PC-3 (cell line): Measurements from ENCODE around the gene LTBR.

Source experiments
- EZH2 ChIP-seq: fragments of 300-600 bp; sonication (generic); IDR thresholded peaks from one replicate; pipeline ENCODE4 v1.6.1; 2017; ENCODE audit warnings: antibody characterized with exemption, mild to moderate bottlenecking, low read length; ENCODE audit not compliant: unreplicated experiment
- EZH2phosphoT487 ChIP-seq: fragments of 300-600 bp; sonication (generic); IDR thresholded peaks from 2 replicates; pipeline ENCODE4 v1.6.1; 2018; ENCODE audit warnings: mild to moderate bottlenecking, antibody characterized with exemption, low read length, borderline replicate concordance
- TF ChIP-seq, protein P1 (sequence below): fragments of 300-600 bp; sonication (generic); conservative IDR thresholded peaks from 2 replicates; pipeline ENCODE4 v1.5.1; 2017; ENCODE audit warnings: antibody characterized with exemption, low read depth, mild to moderate bottlenecking, low read length

DNA sequence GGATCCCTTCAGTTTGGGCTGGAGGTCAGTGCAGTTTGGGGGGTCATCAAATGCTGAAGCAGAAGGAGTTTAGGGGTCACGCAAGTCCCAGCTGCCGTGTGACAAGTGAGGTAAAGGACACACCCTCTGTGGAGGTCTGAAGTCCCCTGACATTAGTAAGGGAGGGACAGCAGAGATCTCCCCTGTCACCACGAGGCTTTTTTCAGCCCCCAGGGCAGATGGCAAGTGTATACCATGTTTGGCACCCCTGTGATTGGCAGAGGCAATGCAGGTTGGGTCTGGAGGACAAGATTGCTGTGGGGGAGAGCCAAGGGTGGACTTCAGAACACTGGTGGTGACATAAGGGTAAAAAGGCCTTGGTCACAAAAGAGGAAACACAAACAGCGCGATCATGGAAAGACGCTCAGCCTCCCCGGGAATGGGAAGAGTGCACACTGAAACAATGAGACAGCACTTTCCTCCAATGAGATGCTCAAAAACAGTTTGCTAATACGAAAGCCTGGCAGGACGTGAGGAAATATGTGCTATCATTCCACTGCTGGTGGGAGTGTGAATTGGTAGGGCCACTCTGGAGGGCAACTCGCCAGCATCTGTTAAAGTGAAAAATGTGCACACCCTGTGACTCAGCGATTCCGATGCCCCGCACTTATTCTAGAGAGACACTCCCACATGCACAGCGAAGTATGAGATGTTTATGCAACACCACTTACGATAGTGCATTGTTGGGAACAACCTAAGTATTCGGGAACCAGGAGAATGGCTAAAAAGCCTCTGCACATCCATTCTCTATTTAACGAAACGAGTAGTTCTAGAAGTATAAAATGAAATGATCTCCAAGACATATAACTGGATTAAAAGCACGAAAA, 46.4 kb downstream of the LTBR start:
- TF ChIP-seq EZH2phosphoT487 = no peak
- TF ChIP-seq, protein P1, sequence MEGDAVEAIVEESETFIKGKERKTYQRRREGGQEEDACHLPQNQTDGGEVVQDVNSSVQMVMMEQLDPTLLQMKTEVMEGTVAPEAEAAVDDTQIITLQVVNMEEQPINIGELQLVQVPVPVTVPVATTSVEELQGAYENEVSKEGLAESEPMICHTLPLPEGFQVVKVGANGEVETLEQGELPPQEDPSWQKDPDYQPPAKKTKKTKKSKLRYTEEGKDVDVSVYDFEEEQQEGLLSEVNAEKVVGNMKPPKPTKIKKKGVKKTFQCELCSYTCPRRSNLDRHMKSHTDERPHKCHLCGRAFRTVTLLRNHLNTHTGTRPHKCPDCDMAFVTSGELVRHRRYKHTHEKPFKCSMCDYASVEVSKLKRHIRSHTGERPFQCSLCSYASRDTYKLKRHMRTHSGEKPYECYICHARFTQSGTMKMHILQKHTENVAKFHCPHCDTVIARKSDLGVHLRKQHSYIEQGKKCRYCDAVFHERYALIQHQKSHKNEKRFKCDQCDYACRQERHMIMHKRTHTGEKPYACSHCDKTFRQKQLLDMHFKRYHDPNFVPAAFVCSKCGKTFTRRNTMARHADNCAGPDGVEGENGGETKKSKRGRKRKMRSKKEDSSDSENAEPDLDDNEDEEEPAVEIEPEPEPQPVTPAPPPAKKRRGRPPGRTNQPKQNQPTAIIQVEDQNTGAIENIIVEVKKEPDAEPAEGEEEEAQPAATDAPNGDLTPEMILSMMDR = no peak
- TF ChIP-seq EZH2 = no peak
